ENCODE results near the gene CRAT.

DNA sequence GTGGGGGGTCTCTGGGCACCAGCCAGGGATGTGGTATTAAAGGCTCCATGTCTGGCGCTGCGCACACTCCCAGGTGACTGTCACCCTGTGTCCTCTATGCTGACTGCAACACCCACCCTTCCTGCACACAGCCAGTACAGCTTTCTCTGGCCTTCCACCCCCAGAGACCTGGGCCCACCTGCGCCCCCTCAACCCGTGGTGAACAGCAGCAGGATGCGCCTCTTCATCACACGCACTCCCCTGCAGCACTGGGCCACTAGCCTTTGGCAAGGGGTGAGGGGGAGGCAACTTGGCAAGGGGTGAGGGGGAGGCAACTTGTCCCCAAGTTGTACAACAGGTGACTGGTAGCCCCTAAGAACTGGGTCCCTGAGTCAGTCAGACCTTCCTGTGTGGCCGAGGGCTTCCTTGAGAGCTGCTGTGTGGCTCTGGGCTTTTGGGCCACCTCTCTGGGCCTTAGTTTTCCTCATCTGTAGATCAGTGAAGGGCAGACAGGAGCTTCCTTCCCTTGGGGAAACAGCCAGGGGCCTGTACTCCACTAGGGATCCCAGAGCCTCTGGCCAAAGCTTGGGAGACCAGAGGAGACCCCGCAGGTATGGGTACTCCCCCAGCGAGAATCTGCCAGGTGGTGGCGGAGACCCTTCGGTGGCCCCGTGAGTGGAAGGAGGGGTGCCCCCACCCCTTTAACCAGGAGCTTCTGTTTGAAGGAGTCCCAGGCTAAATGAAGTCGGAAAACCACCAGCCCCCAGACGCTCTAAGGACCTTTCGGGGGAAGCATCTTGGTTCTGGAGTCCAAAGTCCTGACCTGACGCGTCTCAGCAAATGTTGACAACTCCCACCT lies 4.5 kb downstream of the CRAT start:
- no peak for TF ChIP-seq POLR2A (IDR thresholded peaks at IDR 0.05)
- TF ChIP-seq CTCF (IDR thresholded peaks at IDR 0.05), result no peak
- no peak for TF ChIP-seq EP300 (IDR thresholded peaks at IDR 0.05)
- no peak for TF ChIP-seq POLR2AphosphoS5 (IDR thresholded peaks at IDR 0.05)
